ENCODE data around the gene SREK1. TPM values are rescaled to one million over a fixed set of nuclear protein-coding genes. Genes with fewer than 3 reads are reported as not detected.

The SREK1 gene
- total RNA-seq, 4 donors from 2014 or later: 124 to 236 (median 192) TPM

- WGBS, 2 donors: 93 to 98% methylated on average over 3 of the region's 3 CpGs
- Histone ChIP-seq H3K9me3 (no peaks in the 10 kb centered on the region), H3K4me1 (peaks cover 4 to 12% of the 10 kb centered on the region in 2 donors), H3K4me3 (replicated peaks in 1 of 3) (no peak overlapping the region), H3K36me3 (peaks cover 12 to 20% of the 10 kb centered on the region in 2 donors), H3K27ac (no peak overlapping the region), H3K27me3 (no peaks in the 10 kb centered on the region)
- no peak for DNase-seq
- intact Hi-C loops (cut with DNase I): no loop called here
- TF ChIP-seq CTCF (IDR thresholded peaks at IDR 0.05) (no peak), POLR2A (IDR thresholded peaks at IDR 0.05) (no peak)
These were observed 36.4 kb downstream of the SREK1 start for GRCh38 chr5:66180282-66181155.

- no peaks in the 10 kb centered on the region for H3K27me3 ChIP-seq
- TF ChIP-seq CTCF (IDR thresholded peaks at IDR 0.05) (no peak), POLR2A (IDR thresholded peaks at IDR 0.05) (no peak)
- no peak for DNase-seq
- H3K4me3 ChIP-seq (replicated peaks in 1 of 3): no peak overlapping the region
- peaks cover 8 to 18% of the 10 kb centered on the region in 2 donors for H3K4me1 ChIP-seq
- H3K27ac ChIP-seq: peak overlapping the region; percentile 7 to 52 (median 32)
- H3K9me3 ChIP-seq: no peaks in the 10 kb centered on the region
- H3K36me3 ChIP-seq: no peaks in the 10 kb centered on the region
- intact Hi-C loops (cut with DNase I): no loop called here
- 86 to 94% methylated on average over 3 of the region's 3 CpGs for WGBS, 2 donors
These were observed 42.0 kb downstream of the SREK1 start for GRCh38 chr5:66186108-66186507.

GRCh38 chr5:66193419-66193818 lies 49.3 kb downstream of the SREK1 start:
- no peak for TF ChIP-seq CTCF (IDR thresholded peaks at IDR 0.05)
- H3K36me3 ChIP-seq: no peaks in the 10 kb centered on the region

GRCh38 chr5:66197764-66198405 lies 53.8 kb downstream of the SREK1 start:
- H3K4me1 ChIP-seq: peaks cover 24 to 27% of the 10 kb centered on the region in 2 donors
- 56 to 61% methylated on average over 4 of the region's 4 CpGs for WGBS, 2 donors
- intact Hi-C loops (cut with DNase I): no loop called here

More at GRCh38 chr5:66193419-66193818, 49.3 kb downstream of the SREK1 start:
- intact Hi-C loops (cut with DNase I): no loop called here
- Histone ChIP-seq H3K27ac (no peak overlapping the region), H3K4me3 (replicated peaks in 1 of 3) (no peak overlapping the region), H3K27me3 (no peaks in the 10 kb centered on the region), H3K4me1 (peaks cover 21 to 22% of the 10 kb centered on the region in 2 donors), H3K9me3 (no peaks in the 10 kb centered on the region)
- DNase-seq: no peak

GRCh38 chr5:66198837-66199236 lies 54.7 kb downstream of the SREK1 start:
- peaks cover 30 to 31% of the 10 kb centered on the region in 2 donors for H3K4me1 ChIP-seq
- no peaks in the 10 kb centered on the region for H3K27me3 ChIP-seq
- TF ChIP-seq POLR2A (IDR thresholded peaks at IDR 0.05) (no peak), CTCF (IDR thresholded peaks at IDR 0.05) (no peak)
- intact Hi-C loops (cut with DNase I): no loop called here
- H3K36me3 ChIP-seq: no peaks in the 10 kb centered on the region
- DNase-seq: peak in 1 of 2 donors; percentile 19
- H3K9me3 ChIP-seq: no peaks in the 10 kb centered on the region
- WGBS, 2 donors: 67% methylated on average over 1 of the region's 1 CpG; no CpG with 5 or more reads in 1 of the 2 donors
- no peak overlapping the region for H3K4me3 ChIP-seq (replicated peaks in 1 of 3)
- peak overlapping the region in 1 of 3 donors; percentile 74 for H3K27ac ChIP-seq

More at GRCh38 chr5:66197764-66198405, 53.8 kb downstream of the SREK1 start:
- TF ChIP-seq POLR2A (IDR thresholded peaks at IDR 0.05): no peak
- Histone ChIP-seq H3K27me3 (no peaks in the 10 kb centered on the region), H3K27ac (peak overlapping the region; percentile 42 to 74 (median 52)), H3K9me3 (no peaks in the 10 kb centered on the region), H3K4me3 (replicated peaks in 1 of 3) (no peak overlapping the region), H3K36me3 (no peaks in the 10 kb centered on the region)
- DNase-seq: no peak
